A673 (cell line): ENCODE results near the gene FUZ. TPM values are rescaled to one million over a fixed set of nuclear protein-coding genes. Genes with fewer than 3 reads are reported as not detected.

Experiments used
- BruUV-seq: library from RNA; stranded (reverse); fragments of 400-500 nt; replicated peaks from 2 replicates; lab custom pipeline; 2021; lab: Mats Ljungman, UMichigan
- CTCF ChIA-PET: fragments of 300-600 bp; sonication (Branson Sonifier 250); formaldehyde crosslinking; loops from one replicate; lab custom pipeline; 2022; ENCODE audit warnings: antibody characterized with exemption; lab: Charles Lee
- POLR2A ChIA-PET: fragments of 300-600 bp; sonication (Branson Sonifier 250); formaldehyde crosslinking; loops from one replicate; lab custom pipeline; 2022; ENCODE audit warnings: antibody characterized with exemption; ENCODE audit not compliant: low non-redundant PET; lab: Charles Lee
- DNase-seq: peaks from one replicate; pipeline ENCODE4 v3.0.0-alpha.2; 2015; ENCODE audit warnings: low spot score
- H3K27ac ChIP-seq: fragments of 200-600 bp; sonication (generic); 2 replicates; pipeline ENCODE4 v1.5.1; 2016; ENCODE audit warnings: mixed run types, low read depth, mild to moderate bottlenecking, mixed read lengths, antibody characterized with exemption, low read length; ENCODE audit not compliant: poor library complexity, severe bottlenecking
- H3K27me3 ChIP-seq: fragments of 200-600 bp; sonication (generic); replicated peaks from 2 replicates; pipeline ENCODE4 v1.6.1; 2017; ENCODE audit warnings: mixed run types, low read depth, mild to moderate bottlenecking, mixed read lengths, antibody characterized with exemption, low read length; ENCODE audit not compliant: insufficient read depth, poor library complexity
- H3K36me3 ChIP-seq: fragments of 200-600 bp; sonication (generic); 2 replicates; pipeline ENCODE4 v1.6.1; 2016; ENCODE audit warnings: mixed run types, mild to moderate bottlenecking, mixed read lengths, antibody characterized with exemption, low read length; ENCODE audit not compliant: insufficient read depth, poor library complexity, severe bottlenecking
- H3K4me1 ChIP-seq: fragments of 200-600 bp; sonication (generic); 2 replicates; pipeline ENCODE4 v1.6.1; 2017; ENCODE audit warnings: mixed run types, mild to moderate bottlenecking, mixed read lengths, antibody characterized with exemption, low read length; ENCODE audit not compliant: insufficient read depth, poor library complexity, severe bottlenecking
- H3K4me3 ChIP-seq: fragments of 200-600 bp; sonication (generic); 2 replicates; pipeline ENCODE4 v1.5.1; 2016; ENCODE audit warnings: low read depth, mixed run types, mild to moderate bottlenecking, mixed read lengths, low read length; ENCODE audit not compliant: poor library complexity, severe bottlenecking
- H3K9me3 ChIP-seq: fragments of 200-600 bp; sonication (generic); 2 replicates; pipeline ENCODE4 v1.6.1; 2016; ENCODE audit warnings: mixed run types, low read depth, mild to moderate bottlenecking, mixed read lengths, antibody characterized with exemption, low read length; ENCODE audit not compliant: poor library complexity, severe bottlenecking
- CTCF ChIP-seq: fragments of 300-800, 200-600 bp; sonication (generic); conservative IDR thresholded peaks from 2 replicates; pipeline ENCODE4 v1.5.1; 2017; ENCODE audit warnings: low read depth, mild to moderate bottlenecking, antibody characterized with exemption, low read length, moderate library complexity, mixed read lengths
- EZH2 ChIP-seq: fragments of 200-600 bp; sonication (generic); IDR thresholded peaks from 2 replicates; pipeline ENCODE4 v1.6.1; 2017; ENCODE audit warnings: borderline replicate concordance, low read depth, mild to moderate bottlenecking, mixed read lengths, antibody characterized with exemption, low read length; ENCODE audit not compliant: poor library complexity, severe bottlenecking
- intact Hi-C: fragments of 100-400 bp; cut with micrococcal nuclease; formaldehyde crosslinking; loops from one replicate; pipeline ENCODE4 v1.10.0; 2022; ENCODE audit not compliant: unreplicated experiment
- total RNA-seq: library from RNA; stranded (reverse); gene quantifications from 2 replicates; pipeline ENCODE4 v1.2.3, GENCODE V29; 2021

FUZ gene
- total RNA-seq, 1 experiment from 2014 or later, result 53.0 TPM

DNA sequence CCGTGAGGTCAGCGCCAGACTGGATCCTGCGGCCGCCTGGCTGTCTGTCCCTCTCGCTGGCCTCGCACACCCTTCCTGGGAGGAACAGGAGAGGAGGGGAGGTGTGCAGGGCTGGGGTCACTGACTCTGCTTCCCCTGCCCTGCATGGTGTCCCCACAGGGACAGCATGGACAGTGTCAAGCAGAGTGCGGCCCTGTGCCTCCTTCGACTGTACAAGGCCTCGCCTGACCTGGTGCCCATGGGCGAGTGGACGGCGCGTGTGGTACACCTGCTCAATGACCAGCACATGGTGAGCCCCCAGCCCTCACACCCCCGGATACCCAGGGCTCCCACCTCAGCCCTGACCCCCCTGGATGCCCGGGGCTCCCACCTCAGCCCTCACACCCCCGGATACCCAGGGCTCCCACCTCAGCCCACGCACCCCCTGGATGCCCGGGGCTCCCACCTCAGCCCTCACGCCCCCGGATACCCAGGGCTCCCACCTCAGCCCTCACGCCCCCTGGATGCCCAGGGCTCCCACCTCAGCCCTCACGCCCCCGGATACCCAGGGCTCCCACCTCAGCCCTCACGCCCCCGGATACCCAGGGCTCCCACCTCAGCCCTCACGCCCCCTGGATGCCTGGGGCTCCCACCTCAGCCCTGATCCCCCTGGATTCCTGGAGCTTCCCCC lies 21.2 kb downstream of the FUZ start:
- H3K36me3 ChIP-seq, result peaks cover 24% of the 10 kb centered on the region
- BruUV-seq, result no TSS peak
- no peak overlapping the region for H3K27ac ChIP-seq
- ChIA-PET POLR2A (no interaction called here), CTCF (no interaction called here)
- no peaks in the 10 kb centered on the region for H3K9me3 ChIP-seq
- no peak for DNase-seq
- no peak for TF ChIP-seq CTCF
- no peak for TF ChIP-seq EZH2
- H3K4me1 ChIP-seq, result no peaks in the 10 kb centered on the region
- no peak overlapping the region for H3K4me3 ChIP-seq
- intact Hi-C loops, result no loop called here
- no peaks in the 10 kb centered on the region for H3K27me3 ChIP-seq

- Histone ChIP-seq H3K36me3 (peaks cover 21% of the 10 kb centered on the region), H3K4me3 (no peak overlapping the region), H3K27ac (no peak overlapping the region), H3K27me3 (no peaks in the 10 kb centered on the region), H3K9me3 (no peaks in the 10 kb centered on the region), H3K4me1 (no peaks in the 10 kb centered on the region)
- DNase-seq, result no peak
- TF ChIP-seq CTCF (no peak), EZH2 (no peak)
- POLR2A ChIA-PET, result no interaction called here
- BruUV-seq, result no TSS peak
- intact Hi-C loops, result no loop called here
- CTCF ChIA-PET, result no interaction called here
Measured at GRCh38 chr19:49790866-49791265, 22.2 kb downstream of the FUZ start.

DNA sequence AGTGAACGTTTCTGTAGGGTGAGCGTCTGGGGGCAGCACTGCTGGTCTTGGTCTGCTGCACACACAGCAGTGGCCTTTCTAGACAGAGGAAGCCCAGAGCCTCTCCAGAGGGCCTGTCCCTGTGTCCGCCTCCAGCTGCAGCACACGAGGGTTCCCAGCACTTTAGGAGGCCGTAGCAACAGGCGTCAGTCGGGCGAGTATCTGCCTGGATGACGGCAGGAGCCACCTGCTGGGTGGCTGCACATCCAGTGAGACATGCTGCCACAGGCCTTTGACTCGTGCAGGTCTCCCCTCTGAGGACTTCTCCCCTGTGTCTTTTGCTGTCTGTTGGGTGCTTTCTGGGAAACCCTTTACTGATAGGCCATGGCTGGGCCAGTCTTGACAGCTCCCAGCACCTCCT lies 24.2 kb downstream of the FUZ start:
- intact Hi-C loops, result no loop called here
- ChIA-PET POLR2A (no interaction called here), CTCF (no interaction called here)
- DNase-seq, result no peak
- Histone ChIP-seq H3K9me3 (no peaks in the 10 kb centered on the region), H3K27me3 (no peaks in the 10 kb centered on the region), H3K36me3 (peaks cover 11% of the 10 kb centered on the region), H3K27ac (no peak overlapping the region), H3K4me1 (no peaks in the 10 kb centered on the region), H3K4me3 (no peak overlapping the region)
- TF ChIP-seq EZH2 (no peak), CTCF (no peak)
- no TSS peak for BruUV-seq
